ENCODE data around the gene AMOT.
"Not testable (repeated sequence)": the region's sequence is repeated elsewhere in the genome, so short reads cannot be mapped to it uniquely, and the experiment has no call there.

AMOT gene

DNA sequence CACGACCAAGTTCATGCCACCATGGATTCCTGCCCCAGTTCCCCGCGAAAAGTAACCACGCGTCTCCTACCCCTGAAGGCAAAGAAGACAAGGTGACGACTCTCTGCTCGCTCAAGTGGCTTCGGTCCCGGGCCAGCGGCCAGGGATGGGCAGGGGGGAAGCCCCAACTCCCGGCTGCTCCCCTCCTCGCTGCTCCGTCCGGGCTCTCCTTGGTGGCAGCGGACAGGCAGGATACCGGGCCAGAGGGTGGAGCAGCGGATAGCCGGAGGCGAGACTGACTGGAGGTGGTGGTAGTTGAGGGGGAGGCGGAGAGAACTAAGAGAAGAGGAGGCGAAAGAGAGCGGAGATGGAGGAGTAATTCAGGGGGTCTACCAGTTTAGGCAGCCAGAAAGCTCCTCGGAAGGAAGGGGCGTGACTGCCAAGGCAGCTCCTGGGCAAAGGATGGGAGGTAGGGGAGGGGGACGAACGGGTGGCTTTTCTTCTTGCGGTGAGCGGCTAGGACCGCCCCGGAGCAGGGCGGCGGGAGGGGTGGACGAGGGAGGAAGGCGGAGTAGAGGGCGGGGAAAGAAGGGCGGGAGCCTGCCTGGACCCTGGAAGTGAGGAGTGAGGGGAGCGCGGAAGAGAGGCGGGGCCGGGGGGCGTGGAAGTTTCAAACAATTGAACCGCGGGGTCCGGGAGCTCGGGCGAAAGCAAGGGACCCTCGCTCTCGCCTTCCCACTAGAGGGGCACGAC lies at the start of gene AMOT:
Gene AMOT (minus strand): TSS at position 450 of the 732 bp plus-strand sequence. CDS start 17,705 bp downstream, outside the sequence.
- DNase-seq: peak; percentile 32

DNA sequence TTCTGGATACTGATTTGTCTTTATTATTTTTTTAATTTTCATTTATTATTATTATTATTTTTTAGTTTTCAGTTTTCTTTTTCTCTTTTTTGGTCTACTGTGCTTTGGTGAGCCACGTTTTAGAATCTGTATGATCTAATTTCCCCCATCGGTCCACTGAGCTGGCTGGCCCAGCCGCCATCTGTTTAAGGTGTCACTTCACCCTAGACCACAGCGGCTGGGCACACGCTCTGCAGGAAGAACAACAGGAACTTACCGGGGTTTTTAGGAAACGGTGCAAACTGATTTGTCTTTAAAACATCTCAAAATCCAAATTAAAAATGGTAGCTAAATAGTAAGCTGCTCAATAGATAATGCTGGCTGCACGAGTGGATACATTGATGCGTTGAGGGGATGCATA lies 48.8 kb upstream of the AMOT start:
- no peak for DNase-seq

DNA sequence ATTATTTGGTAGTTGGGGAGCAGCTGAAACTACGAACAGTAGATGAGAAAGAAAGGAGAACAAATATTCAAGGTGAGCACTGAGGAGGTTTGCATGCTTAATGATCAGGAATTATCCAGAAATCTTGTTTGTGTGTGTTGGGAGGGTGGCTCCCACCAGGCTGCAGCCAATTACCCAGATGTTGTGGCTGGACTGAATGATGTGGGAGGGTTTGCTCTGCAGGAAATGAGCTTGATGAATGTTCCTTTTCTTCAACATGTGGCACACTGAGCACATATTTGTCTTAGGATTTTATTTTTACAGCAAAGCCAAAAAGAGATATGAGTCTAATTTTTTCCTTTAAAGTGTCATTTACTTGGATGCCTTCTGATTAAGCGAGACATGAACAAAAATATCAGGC lies 48.3 kb upstream of the AMOT start:
- no peak for DNase-seq

GRCh38 chrX:112877771-112878173 lies 37.1 kb upstream of the AMOT start:
- no peak for DNase-seq

DNA sequence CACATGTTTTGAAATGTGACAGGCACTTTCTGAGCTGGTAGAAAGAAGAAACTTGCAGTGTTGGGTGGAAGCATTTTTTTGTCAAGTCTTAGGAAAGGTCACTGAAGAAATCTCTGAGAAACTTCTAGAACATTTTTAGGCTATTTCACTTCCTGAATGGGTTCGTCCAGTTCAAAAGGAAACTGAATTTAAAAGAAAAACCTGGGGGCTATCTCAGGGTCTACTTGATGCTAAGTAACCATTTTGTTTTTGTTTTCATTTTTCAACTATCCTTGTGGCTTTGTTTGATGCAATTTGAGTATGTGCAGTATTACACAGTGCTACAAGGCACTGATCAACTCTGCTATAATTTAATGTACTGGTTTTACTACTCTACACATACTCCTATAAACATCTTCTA lies 34.0 kb upstream of the AMOT start:
- DNase-seq: no peak

- no peak for DNase-seq
Measured at GRCh38 chrX:112874175-112874574, 33.5 kb upstream of the AMOT start.

GRCh38 chrX:112868586-112868985 lies 28.0 kb upstream of the AMOT start:
- no peak for DNase-seq

- no peak for DNase-seq
Measured at GRCh38 chrX:112867570-112867969, 26.9 kb upstream of the AMOT start.

- DNase-seq: no peak
Measured at GRCh38 chrX:112866175-112866574, 25.5 kb upstream of the AMOT start.

- no peak for DNase-seq
Measured at GRCh38 chrX:112865464-112866025, 24.9 kb upstream of the AMOT start.

DNA sequence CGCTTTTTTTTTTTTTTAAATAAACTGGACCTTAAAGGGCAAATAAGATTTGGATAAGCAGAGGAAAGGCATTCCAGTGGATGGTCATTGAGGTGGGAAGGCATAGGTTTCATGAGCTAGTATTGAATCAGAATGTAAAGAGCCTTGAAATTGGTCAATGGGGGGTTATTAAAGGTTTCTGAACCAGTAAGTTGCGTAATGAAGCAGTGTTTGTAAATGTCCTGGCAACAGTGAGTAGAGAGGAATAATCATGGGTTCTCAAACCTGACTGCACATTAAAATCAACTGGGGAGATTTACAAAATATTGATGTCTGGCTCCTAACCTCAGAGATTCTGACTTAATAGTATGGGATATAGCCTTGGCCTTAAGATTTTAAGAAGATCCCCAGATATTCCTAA lies 23.2 kb upstream of the AMOT start:
- DNase-seq: no peak

DNA sequence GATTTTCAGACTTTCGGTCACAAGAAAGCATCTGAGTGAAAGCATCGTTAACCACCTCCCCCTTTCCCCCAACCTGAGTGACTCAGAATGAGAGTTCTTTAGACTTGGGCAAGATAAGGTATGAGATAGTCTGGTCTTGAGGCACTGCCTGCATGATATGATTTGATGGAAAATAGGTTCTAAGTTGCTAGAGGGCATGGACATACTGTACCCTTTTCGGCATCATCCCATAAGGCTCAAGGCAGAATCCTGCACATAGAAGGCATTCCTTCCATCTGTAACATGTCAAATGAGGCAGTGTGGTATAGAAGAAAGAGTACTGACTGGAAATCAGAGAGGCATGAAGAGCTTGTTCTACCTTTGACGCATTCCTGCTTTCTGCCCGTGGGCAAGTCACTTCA lies 16.8 kb upstream of the AMOT start:
- DNase-seq: no peak

GRCh38 chrX:112854901-112855300 lies 14.3 kb upstream of the AMOT start:
- DNase-seq: not testable (repeated sequence)

- DNase-seq: no peak
Measured at GRCh38 chrX:112852851-112853250, 12.2 kb upstream of the AMOT start.

DNA sequence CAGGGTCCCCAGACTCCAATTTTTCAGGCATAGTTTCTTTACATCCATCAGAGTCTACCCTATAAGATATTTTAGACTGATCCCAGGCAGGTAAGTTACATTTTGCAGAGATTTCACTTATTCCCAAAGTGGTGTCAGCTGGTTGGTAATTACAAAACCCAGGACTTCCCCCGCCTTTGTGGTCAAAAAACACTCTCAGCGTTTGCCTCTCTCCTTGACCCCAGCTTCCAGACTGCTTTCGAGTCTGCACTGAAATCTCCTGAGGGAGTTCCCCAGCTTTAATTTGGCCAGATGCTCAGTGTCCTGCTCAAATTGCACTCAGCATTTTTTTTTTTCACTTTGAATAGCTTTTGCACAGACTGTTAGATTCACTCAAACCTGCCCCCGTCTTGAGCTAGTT lies 11.2 kb upstream of the AMOT start:
- DNase-seq: no peak

DNA sequence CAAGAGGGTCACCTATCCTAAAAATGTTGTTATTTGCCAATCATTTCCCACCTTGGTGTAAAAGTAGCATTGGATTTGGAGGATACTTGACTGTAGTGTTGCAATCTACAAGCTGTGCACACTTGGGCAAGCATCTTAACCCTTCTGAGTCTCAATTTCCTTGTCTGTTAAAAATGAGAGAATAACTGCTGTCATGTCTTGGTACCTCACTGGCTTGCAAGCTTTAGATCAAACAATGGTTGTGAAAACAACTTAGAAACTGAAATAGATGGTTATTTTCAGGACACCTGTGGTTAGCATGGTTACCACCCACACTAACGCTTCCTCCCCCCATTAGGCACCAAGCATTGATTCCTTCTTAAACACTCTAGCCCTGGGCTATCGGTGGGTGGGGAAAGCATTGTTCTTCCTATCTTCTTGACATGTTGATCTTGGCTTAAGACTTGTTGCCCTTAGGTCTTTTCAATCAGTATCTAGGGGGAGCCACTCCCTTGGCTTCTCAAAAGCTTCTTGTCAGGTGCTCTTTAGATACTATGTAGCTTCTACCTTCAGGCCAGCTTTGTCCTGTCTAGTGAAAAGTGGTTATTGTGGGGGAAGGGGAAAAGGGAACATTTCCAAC lies 10.6 kb upstream of the AMOT start:
- DNase-seq: no peak

- DNase-seq: no peak
Measured at GRCh38 chrX:112849016-112849415, 8.4 kb upstream of the AMOT start.

DNA sequence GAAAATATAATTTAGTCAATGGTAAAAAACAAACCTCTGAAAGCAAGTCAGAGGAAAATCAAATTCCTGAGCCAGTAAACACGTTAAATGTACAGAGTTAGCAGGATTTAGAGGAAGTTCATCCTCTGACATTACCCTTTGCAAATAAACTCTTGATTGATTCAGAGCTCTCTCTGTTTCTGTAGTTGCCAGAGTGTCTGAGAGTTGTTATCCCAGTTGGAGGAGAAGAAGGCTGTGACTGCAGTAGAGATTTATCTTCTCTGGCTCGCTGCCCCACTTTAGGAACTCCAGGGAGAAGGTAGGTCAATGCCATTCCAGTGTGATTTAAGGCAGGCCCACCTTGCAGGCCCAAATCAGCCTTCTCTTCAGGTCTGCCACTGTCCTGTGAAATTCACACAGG lies 6.2 kb upstream of the AMOT start:
- DNase-seq: no peak

GRCh38 chrX:112846187-112846586 lies 5.6 kb upstream of the AMOT start:
- DNase-seq: no peak

DNA sequence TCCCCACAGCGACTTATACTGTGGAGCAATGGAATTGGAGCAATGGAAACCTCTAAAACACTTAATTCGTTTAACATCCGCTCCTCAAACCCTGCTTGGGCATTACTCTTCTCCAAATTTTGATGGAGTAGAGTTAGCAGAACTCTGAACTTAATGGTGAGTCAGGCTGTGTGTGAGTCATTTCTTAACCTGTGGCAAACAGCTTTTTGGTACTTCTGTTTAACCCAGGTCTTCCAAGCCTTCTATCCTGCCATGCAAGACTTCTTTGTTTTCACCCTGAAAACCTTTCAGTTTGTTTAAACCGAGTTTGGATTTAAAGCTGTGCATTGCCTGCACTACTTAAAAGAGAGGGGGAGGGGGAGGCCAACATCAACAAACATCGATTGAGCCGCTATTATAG lies 3.6 kb upstream of the AMOT start:
- no peak for DNase-seq

DNA sequence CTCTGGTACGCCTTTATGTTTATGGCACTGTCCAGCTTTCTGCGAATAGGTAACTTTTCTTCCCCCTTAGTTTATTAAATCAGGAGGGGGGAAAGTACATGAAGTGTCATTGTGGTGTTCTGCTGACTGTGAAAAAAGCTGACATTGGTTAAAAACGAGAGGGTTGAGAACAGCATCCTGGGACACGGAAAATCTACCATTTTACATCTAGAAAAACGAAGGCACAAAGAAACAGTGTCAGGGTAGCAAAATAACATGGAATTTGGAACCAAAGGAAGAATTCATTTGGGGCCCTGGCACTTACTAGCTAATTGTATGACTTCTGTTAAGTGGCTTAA lies 1.2 kb upstream of the AMOT start:
- no peak for DNase-seq

DNA sequence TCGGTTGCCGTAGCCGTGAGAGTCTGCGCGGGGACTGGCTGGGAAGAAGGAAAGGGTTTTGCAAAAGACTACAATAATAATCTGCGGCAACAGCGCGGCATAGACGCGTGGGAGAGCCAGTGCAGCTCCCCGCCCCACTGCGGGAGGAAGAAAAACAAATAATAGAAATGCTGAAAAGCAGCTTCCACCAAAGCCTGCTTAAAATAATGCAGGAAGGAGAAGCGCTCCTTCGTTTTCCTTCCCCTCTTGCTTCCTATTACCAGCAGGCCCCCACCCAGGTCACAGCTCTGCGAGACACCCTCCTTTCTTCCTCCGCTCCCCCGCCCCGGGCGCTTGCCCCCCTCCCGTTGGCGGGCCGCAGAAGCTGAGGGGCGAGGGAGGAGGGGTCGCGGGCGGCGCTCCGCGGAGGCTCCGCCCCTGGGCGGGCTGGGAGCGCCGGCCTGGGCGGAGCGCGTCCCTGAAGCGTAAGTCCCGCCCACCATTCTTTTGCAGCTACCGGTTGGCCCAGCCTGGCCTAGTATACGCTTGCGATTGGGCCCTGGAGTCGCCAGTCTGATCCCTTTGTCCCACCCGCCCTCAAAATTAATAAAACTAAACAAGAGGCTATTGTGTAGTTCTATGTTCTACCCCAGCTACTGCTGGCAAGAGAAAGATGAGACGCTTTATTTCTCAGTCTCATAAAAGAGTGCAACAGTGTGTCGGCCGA lies 636 bp upstream of the AMOT start:
- peak; percentile 61 for DNase-seq

GRCh38 chrX:112839856-112840255 lies 775 bp downstream of the AMOT start:
- DNase-seq: no peak

- no peak for DNase-seq
Measured at GRCh38 chrX:112837531-112837930, 3.1 kb downstream of the AMOT start.

Measured in DMS 273 treated with DMSO at 0.1 percent for 48 hours (cell line).